Osteocyte (in vitro differentiated cells): Measurements from ENCODE around the gene ODAD2. TPM values are rescaled to one million over a fixed set of nuclear protein-coding genes. Genes with fewer than 3 reads are reported as not detected.

Source experiments
- DNase-seq: peaks from one replicate; pipeline ENCODE4 v3.0.0; 2021; ENCODE audit warnings: mixed read lengths; ENCODE audit not compliant: unreplicated experiment; ENCODE audit errors: extremely low spot score
- H3K27ac Mint-ChIP-seq: one replicate; pipeline ENCODE4 v1.8.0; 2021; ENCODE audit warnings: mild to moderate bottlenecking, mixed read lengths; ENCODE audit not compliant: unreplicated experiment
- H3K27me3 Mint-ChIP-seq: one replicate; pipeline ENCODE4 v1.8.0; 2021; ENCODE audit warnings: mixed read lengths; ENCODE audit not compliant: unreplicated experiment
- H3K36me3 Mint-ChIP-seq: one replicate; pipeline ENCODE4 v1.8.0; 2021; ENCODE audit warnings: mixed read lengths; ENCODE audit not compliant: unreplicated experiment
- H3K4me1 Mint-ChIP-seq: one replicate; pipeline ENCODE4 v1.8.0; 2021; ENCODE audit warnings: mixed read lengths; ENCODE audit not compliant: unreplicated experiment
- H3K4me3 Mint-ChIP-seq: one replicate; pipeline ENCODE4 v1.8.0; 2021; ENCODE audit warnings: mild to moderate bottlenecking, moderate library complexity, mixed read lengths; ENCODE audit not compliant: unreplicated experiment
- H3K9me3 Mint-ChIP-seq: one replicate; pipeline ENCODE4 v1.8.0; 2021; ENCODE audit warnings: mixed read lengths; ENCODE audit not compliant: unreplicated experiment
- CTCF ChIP-seq: fragments of 200-600 bp; sonication (generic); IDR thresholded peaks from 2 replicates; pipeline ENCODE4 v1.5.0; 2021; ENCODE audit warnings: antibody characterized with exemption, mild to moderate bottlenecking, moderate library complexity
- total RNA-seq: library from RNA; stranded (reverse); gene quantifications from 2 replicates; pipeline ENCODE4 v1.2.1, GENCODE V29; 2021

ODAD2 gene
- total RNA-seq, 1 donor from 2014 or later = 4.3 TPM

DNA sequence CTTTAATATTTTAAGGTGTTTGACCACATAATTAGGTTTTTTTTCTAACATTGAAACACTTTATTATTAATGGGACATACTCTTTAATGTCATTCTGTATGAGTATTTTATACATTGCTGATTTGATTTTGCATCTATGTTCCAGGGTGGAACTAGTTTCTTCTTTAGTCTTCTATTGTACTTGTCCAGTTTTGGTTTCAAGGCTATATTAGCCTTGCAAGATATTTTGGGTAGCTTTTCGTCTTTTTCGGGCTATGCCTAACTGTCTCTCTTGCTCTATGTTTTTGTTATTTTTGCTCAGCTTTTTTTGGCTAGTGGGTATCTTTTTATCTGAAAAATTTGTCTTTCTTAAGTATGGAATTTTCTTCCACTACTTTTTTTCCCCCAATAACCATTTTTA is 214.6 kb downstream of the ODAD2 start:
- Mint-ChIP-seq H3K4me3 (no peak overlapping the region), H3K27me3 (peaks cover 9% of the 10 kb centered on the region), H3K4me1 (peaks cover 4% of the 10 kb centered on the region), H3K27ac (no peak overlapping the region), H3K36me3 (no peaks in the 10 kb centered on the region), H3K9me3 (peaks cover 3% of the 10 kb centered on the region)
- no peak for DNase-seq
- no peak for TF ChIP-seq CTCF

DNA sequence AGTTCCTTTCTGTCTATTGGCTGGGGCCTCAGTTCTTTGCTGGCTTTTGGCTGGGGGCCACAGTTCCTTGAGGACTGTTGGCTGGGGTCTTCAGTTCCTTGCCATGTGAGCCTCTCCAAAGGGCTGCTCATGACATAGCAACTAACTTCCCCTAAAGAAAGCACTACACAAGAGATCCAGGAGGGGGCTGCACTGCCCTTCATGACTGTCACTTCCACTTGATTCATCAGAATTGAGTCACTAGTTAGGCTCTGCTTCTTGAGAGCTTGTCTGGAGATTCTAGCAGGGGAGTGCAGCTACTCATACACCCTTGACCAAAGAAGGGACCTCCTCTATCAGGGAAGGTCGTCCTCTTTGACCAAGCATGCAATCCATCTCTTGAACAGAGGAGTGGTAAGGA is 215.2 kb downstream of the ODAD2 start:
- H3K4me3 Mint-ChIP-seq = no peak overlapping the region
- peaks cover 3% of the 10 kb centered on the region for H3K9me3 Mint-ChIP-seq
- peak; percentile 47 for TF ChIP-seq CTCF
- H3K27ac Mint-ChIP-seq = no peak overlapping the region
- H3K4me1 Mint-ChIP-seq = peaks cover 4% of the 10 kb centered on the region
- no peaks in the 10 kb centered on the region for H3K36me3 Mint-ChIP-seq
- peaks cover 9% of the 10 kb centered on the region for H3K27me3 Mint-ChIP-seq
- DNase-seq = no peak

DNA sequence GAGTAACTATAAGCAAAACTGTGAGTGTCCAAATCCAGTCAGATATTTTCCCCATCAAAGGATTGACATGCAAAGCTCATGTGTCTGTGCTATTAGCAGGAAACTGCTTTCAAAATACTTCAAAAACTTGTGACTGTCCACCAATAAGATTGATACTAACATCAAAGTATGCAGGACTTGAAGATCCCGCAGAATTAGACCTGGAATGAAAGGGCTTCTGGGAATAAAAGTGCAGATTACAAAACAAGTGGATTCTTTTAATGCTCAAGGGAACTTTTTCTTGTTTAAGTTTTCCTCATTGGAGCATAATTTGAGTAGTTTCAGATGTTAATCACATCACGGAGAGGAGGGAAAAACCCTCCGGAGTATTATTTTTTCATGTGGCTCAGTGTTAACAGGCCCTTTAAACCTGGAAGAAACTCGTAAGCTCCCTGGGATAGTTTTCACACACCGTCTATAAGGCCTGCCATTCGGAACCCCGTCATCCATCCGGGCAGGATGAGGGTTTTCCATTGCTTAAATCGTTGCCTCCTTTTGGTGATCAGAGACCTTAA is 219.3 kb downstream of the ODAD2 start:
- Mint-ChIP-seq H3K4me3 (no peak overlapping the region), H3K4me1 (peaks cover 3% of the 10 kb centered on the region), H3K9me3 (peaks cover 3% of the 10 kb centered on the region), H3K27me3 (peaks cover 13% of the 10 kb centered on the region), H3K27ac (no peak overlapping the region), H3K36me3 (no peaks in the 10 kb centered on the region)
- no peak for DNase-seq
- no peak for TF ChIP-seq CTCF

DNA sequence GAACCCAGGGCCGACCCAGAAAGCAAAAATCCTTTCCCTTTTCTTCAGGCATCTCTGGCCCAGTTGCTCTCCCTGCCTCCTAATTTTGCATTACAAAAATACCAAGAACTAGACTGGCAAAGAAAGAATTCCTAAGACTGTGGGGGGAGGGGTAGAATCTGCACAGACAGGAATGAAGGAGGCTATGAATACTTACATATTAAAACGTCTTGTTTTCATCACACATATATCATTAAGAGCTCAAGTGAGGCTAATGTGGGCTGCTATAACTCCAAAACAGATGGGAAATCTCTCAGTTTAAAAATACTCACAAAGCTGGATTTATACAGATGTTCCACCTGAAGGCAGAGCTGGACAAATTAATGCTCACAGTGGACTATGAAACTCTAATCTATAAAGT is 224.0 kb downstream of the ODAD2 start:
- H3K9me3 Mint-ChIP-seq = no peaks in the 10 kb centered on the region
- TF ChIP-seq CTCF = no peak
- H3K4me3 Mint-ChIP-seq = no peak overlapping the region
- no peak for DNase-seq
- H3K27me3 Mint-ChIP-seq = peaks cover 24% of the 10 kb centered on the region
- H3K36me3 Mint-ChIP-seq = no peaks in the 10 kb centered on the region
- H3K27ac Mint-ChIP-seq = no peak overlapping the region
- H3K4me1 Mint-ChIP-seq = peaks cover 4% of the 10 kb centered on the region

DNA sequence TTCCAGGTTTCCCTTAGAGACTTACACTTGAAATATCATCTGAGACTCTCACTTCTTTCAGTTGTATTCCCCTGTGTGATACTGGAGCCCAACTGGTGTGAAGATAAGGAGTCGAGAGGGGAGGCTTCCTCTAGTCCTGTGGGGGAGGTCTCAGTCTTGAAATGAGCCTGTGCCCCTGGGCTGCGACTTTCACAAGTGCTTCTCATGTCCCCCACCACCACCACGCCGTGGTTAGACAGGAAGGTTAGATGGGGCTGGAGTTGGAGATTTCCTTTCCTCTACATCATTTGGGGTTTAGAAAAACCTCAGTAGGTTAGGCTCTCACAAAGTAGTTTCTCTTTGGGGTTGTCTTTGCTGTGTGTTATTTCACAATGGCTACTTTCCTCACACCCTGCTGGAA is 227.6 kb downstream of the ODAD2 start:
- Mint-ChIP-seq H3K27ac (no peak overlapping the region), H3K27me3 (peaks cover 31% of the 10 kb centered on the region), H3K4me3 (no peak overlapping the region), H3K36me3 (no peaks in the 10 kb centered on the region), H3K4me1 (peaks cover 4% of the 10 kb centered on the region), H3K9me3 (no peaks in the 10 kb centered on the region)
- TF ChIP-seq CTCF = no peak
- no peak for DNase-seq
